HAP-1 (cell line): ENCODE measurements around the gene FOXN3.

Experiments used
- DNase-seq, 2 experiments: peaks; one replicate each; pipeline ENCODE4 v3.0.0-alpha.2; 2016 to 2020; ENCODE audit warnings: low spot score in 2 of 2
- H3K27me3 ChIP-seq: fragments of 250-450 bp; sonication (Bioruptor Pico); 2 replicates; pipeline ENCODE4 v1.5.1; 2020; ENCODE audit warnings: low read depth, mild to moderate bottlenecking, moderate library complexity
- H3K36me3 ChIP-seq: fragments of 250-450 bp; sonication (Bioruptor Pico); replicated peaks from 2 replicates; pipeline ENCODE4 v1.5.1; 2020; ENCODE audit warnings: mild to moderate bottlenecking
- H3K4me1 ChIP-seq: fragments of 250-450 bp; sonication (Bioruptor Pico); 2 replicates; pipeline ENCODE4 v1.5.1; 2020; ENCODE audit warnings: mild to moderate bottlenecking
- H3K4me3 ChIP-seq: fragments of 250-450 bp; sonication (Bioruptor Pico); 2 replicates; pipeline ENCODE4 v1.5.1; 2020; ENCODE audit warnings: mild to moderate bottlenecking, moderate library complexity
- H3K9me3 ChIP-seq: fragments of 250-450 bp; sonication (Bioruptor Pico); 2 replicates; pipeline ENCODE4 v1.5.1; 2020; ENCODE audit warnings: mild to moderate bottlenecking, moderate library complexity
- in situ Hi-C: fragments of 300-500 bp; cut with MboI; formaldehyde crosslinking; loops from 3 replicates; pipeline ENCODE4 v1.14.3; 2020; ENCODE audit warnings: low sequenced_read_pairs, inconsistent platforms, mixed read lengths

Gene FOXN3, protein sequence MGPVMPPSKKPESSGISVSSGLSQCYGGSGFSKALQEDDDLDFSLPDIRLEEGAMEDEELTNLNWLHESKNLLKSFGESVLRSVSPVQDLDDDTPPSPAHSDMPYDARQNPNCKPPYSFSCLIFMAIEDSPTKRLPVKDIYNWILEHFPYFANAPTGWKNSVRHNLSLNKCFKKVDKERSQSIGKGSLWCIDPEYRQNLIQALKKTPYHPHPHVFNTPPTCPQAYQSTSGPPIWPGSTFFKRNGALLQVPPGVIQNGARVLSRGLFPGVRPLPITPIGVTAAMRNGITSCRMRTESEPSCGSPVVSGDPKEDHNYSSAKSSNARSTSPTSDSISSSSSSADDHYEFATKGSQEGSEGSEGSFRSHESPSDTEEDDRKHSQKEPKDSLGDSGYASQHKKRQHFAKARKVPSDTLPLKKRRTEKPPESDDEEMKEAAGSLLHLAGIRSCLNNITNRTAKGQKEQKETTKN

DNA sequence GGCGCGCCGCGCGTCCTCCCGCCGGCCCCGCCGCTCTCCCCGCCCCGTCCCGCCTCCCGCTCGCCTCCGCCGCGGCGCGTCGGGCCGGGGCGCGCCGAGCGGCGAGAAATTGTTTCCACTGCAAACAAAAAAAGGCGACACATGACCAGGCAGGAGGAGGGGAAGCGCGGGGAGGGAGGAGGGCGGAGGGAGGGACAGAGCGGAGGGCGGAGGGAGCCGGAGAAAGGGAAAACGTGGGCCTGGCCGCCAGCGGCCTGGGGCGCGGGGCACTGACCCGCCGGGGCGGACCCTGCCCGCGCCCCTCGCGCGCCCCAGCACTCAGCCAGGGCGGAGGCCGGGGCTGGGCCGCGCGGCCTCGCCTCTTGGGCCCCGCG is at the start of gene FOXN3:
TSS of gene FOXN3 (minus strand) at position 143 of the 374 bp plus-strand sequence. CDS start 4,757 bp downstream, outside the sequence.
- H3K9me3 ChIP-seq: no peaks in the 10 kb centered on the region
- H3K4me1 ChIP-seq: peaks cover 16% of the 10 kb centered on the region
- no peaks in the 10 kb centered on the region for H3K27me3 ChIP-seq
- peaks cover 3% of the 10 kb centered on the region; the same call in 1 of the 2 replicates for H3K36me3 ChIP-seq
- in situ Hi-C loops: loop anchor here (10.0 to 25.0 kb wide), 2 partner anchors 372 to 495 kb away; no protein-coding TSS in a partner anchor
- H3K4me3 ChIP-seq: peak within 1 kb of the TSS; percentile 83
- peak; percentile 89 to 96 for DNase-seq

- Histone ChIP-seq H3K36me3 (no peaks in the 10 kb centered on the region), H3K4me3 (no peak overlapping the region), H3K27me3 (no peaks in the 10 kb centered on the region), H3K4me1 (no peaks in the 10 kb centered on the region), H3K9me3 (no peaks in the 10 kb centered on the region)
- in situ Hi-C loops: no loop called here
- DNase-seq: no peak
These were observed 49.5 kb upstream of the FOXN3 start for GRCh38 chr14:89466484-89466883.

DNA sequence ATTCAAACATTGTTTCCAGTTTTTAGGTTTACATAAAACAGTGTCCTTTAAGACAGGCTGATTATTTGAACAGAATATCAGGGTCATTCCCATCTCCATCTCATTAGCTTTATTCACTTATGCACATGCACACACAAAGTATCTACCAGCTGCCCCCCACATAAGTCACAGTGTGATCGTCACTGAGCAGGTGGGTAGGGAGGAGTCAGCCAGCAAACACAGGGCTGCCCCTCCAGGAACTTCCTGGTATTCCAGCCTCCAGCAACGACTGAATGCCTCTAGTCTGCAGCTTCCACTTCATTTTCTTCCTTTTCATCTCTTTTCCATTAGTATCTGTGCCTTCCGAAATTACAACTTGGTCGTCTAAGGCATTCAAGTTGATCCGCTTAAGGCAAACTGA is 48.8 kb upstream of the FOXN3 start:
- Histone ChIP-seq H3K9me3 (no peaks in the 10 kb centered on the region), H3K4me3 (no peak overlapping the region), H3K36me3 (no peaks in the 10 kb centered on the region), H3K27me3 (no peaks in the 10 kb centered on the region), H3K4me1 (no peaks in the 10 kb centered on the region)
- DNase-seq: no peak
- in situ Hi-C loops: no loop called here

- H3K4me3 ChIP-seq: no peak overlapping the region
- in situ Hi-C loops: no loop called here
- H3K36me3 ChIP-seq: no peaks in the 10 kb centered on the region
- no peaks in the 10 kb centered on the region for H3K9me3 ChIP-seq
- no peaks in the 10 kb centered on the region for H3K27me3 ChIP-seq
- no peak for DNase-seq
- no peaks in the 10 kb centered on the region; the same call in 1 of the 2 replicates for H3K4me1 ChIP-seq
These were observed 44.2 kb upstream of the FOXN3 start for GRCh38 chr14:89461256-89461655.

GRCh38 chr14:89458713-89459420 is 41.8 kb upstream of the FOXN3 start:
- in situ Hi-C loops: no loop called here
- no peaks in the 10 kb centered on the region for H3K27me3 ChIP-seq
- no peak overlapping the region for H3K4me3 ChIP-seq
- H3K4me1 ChIP-seq: peaks cover 9% of the 10 kb centered on the region; the same call in 1 of the 2 replicates
- H3K9me3 ChIP-seq: no peaks in the 10 kb centered on the region
- no peaks in the 10 kb centered on the region for H3K36me3 ChIP-seq
- no peak for DNase-seq

GRCh38 chr14:89457007-89457406 is 40.0 kb upstream of the FOXN3 start:
- H3K4me1 ChIP-seq: peaks cover 9% of the 10 kb centered on the region; the same call in 1 of the 2 replicates
- in situ Hi-C loops: no loop called here
- no peak overlapping the region for H3K4me3 ChIP-seq
- no peaks in the 10 kb centered on the region for H3K36me3 ChIP-seq
- H3K27me3 ChIP-seq: no peaks in the 10 kb centered on the region
- DNase-seq: no peak
- no peaks in the 10 kb centered on the region for H3K9me3 ChIP-seq

DNA sequence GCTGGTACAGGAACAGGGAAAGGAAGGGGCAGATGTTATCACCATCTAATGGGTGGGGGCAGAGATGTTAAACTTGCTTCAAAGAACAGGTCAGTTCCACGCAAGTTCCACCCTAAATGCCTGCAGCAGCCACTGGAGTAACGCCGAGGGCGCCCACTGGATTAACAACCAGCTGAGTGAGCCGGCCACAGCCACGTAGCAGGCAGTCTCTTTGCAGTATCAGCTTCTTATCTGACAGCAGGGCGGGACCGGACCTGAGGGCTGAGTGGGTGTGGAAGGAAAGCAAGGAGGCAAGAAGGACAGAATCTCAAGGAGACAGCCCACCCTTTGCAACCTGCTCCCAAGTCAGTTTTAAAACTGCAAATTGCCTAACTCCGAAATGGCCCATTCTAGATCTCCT is 38.4 kb upstream of the FOXN3 start:
- H3K4me3 ChIP-seq: no peak overlapping the region
- H3K36me3 ChIP-seq: no peaks in the 10 kb centered on the region
- H3K9me3 ChIP-seq: no peaks in the 10 kb centered on the region
- no peak for DNase-seq
- H3K27me3 ChIP-seq: no peaks in the 10 kb centered on the region
- H3K4me1 ChIP-seq: peaks cover 9% of the 10 kb centered on the region; the same call in 1 of the 2 replicates
- in situ Hi-C loops: no loop called here

DNA sequence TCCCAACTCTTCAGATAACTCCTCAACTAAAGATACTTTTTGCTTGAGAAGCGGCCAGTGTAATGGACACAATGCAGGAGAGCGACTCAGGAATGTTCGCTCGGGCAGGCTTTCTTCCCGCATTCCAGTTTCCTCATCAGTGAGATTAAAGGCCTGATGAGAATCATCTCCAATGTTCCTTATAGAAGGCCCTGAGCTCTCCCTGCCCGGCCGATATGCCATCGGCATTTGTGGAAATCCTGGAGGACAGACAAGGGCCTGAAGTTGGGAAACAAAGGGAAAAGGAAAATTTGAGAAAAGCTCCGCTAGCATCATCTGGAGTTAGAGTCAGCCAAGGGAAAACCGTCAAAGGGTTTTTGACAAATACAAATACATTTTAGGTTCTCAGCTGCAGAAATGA is 38.0 kb upstream of the FOXN3 start:
- no peaks in the 10 kb centered on the region for H3K9me3 ChIP-seq
- no peaks in the 10 kb centered on the region for H3K27me3 ChIP-seq
- H3K4me1 ChIP-seq: peaks cover 9% of the 10 kb centered on the region; the same call in 1 of the 2 replicates
- no peaks in the 10 kb centered on the region for H3K36me3 ChIP-seq
- no peak overlapping the region for H3K4me3 ChIP-seq
- no peak for DNase-seq
- in situ Hi-C loops: no loop called here

- H3K9me3 ChIP-seq: no peaks in the 10 kb centered on the region
- DNase-seq: no peak
- in situ Hi-C loops: no loop called here
- H3K27me3 ChIP-seq: no peaks in the 10 kb centered on the region
- H3K4me1 ChIP-seq: peaks cover 9% of the 10 kb centered on the region; the same call in 1 of the 2 replicates
- no peaks in the 10 kb centered on the region for H3K36me3 ChIP-seq
- no peak overlapping the region for H3K4me3 ChIP-seq
These were observed 35.2 kb upstream of the FOXN3 start for GRCh38 chr14:89452281-89452680.

GRCh38 chr14:89451229-89451628 is 34.2 kb upstream of the FOXN3 start:
- no peak for DNase-seq
- Histone ChIP-seq H3K36me3 (no peaks in the 10 kb centered on the region), H3K27me3 (no peaks in the 10 kb centered on the region), H3K9me3 (no peaks in the 10 kb centered on the region), H3K4me3 (no peak overlapping the region), H3K4me1 (peaks cover 9% of the 10 kb centered on the region; the same call in 1 of the 2 replicates)
- in situ Hi-C loops: no loop called here

GRCh38 chr14:89447182-89447944 is 30.3 kb upstream of the FOXN3 start:
- Histone ChIP-seq H3K27me3 (no peaks in the 10 kb centered on the region), H3K4me1 (no peaks in the 10 kb centered on the region), H3K9me3 (no peaks in the 10 kb centered on the region), H3K36me3 (no peaks in the 10 kb centered on the region), H3K4me3 (no peak overlapping the region)
- no peak for DNase-seq
- in situ Hi-C loops: no loop called here

GRCh38 chr14:89445273-89445973 is 28.4 kb upstream of the FOXN3 start:
- in situ Hi-C loops: no loop called here
- Histone ChIP-seq H3K4me3 (no peak overlapping the region), H3K36me3 (no peaks in the 10 kb centered on the region), H3K4me1 (peaks cover 11% of the 10 kb centered on the region), H3K9me3 (no peaks in the 10 kb centered on the region), H3K27me3 (no peaks in the 10 kb centered on the region)
- DNase-seq: no peak

GRCh38 chr14:89444516-89445125 is 27.6 kb upstream of the FOXN3 start:
- in situ Hi-C loops: no loop called here

More at GRCh38 chr14:89444516-89445125, 27.6 kb upstream of the FOXN3 start:
- Histone ChIP-seq H3K4me3 (no peak overlapping the region), H3K36me3 (no peaks in the 10 kb centered on the region), H3K9me3 (no peaks in the 10 kb centered on the region), H3K4me1 (peaks cover 11% of the 10 kb centered on the region), H3K27me3 (no peaks in the 10 kb centered on the region)
- DNase-seq: no peak
